GM23338 (cell line): ENCODE results near the gene DTNB. TPM values are rescaled to one million over a fixed set of nuclear protein-coding genes. Genes with fewer than 3 reads are reported as not detected.

Experiments
- ATAC-seq: fragments of 200-7000 bp; cut with Tn5 transposase; 3 replicates; pipeline ENCODE4 v1.9.1; 2020
- DNase-seq: peaks from one replicate; pipeline ENCODE4 v3.0.0-alpha.2; 2015; ENCODE audit warnings: low spot score
- H2AFZ ChIP-seq: fragments of 200-600 bp; sonication (generic); 2 replicates; pipeline ENCODE4 v1.8.0; 2016; ENCODE audit warnings: antibody characterized with exemption, mild to moderate bottlenecking, moderate library complexity
- H3F3A ChIP-seq: fragments of 200-600 bp; sonication (generic); replicated peaks from 2 replicates; pipeline ENCODE4 v1.8.0; 2017; ENCODE audit warnings: antibody characterized with exemption, mixed run types, low read depth
- H3K27ac ChIP-seq: fragments of 200-600 bp; sonication (generic); 2 replicates; pipeline ENCODE4 v1.6.1; 2016; ENCODE audit warnings: low read depth
- H3K27me3 ChIP-seq: fragments of 200-600 bp; sonication (generic); 2 replicates; pipeline ENCODE4 v1.8.0; 2016; ENCODE audit warnings: mild to moderate bottlenecking, mixed run types, moderate library complexity; ENCODE audit not compliant: insufficient read depth
- H3K36me3 ChIP-seq: fragments of 200-600 bp; sonication (generic); 2 replicates; pipeline ENCODE4 v1.8.0; 2016; ENCODE audit warnings: mild to moderate bottlenecking; ENCODE audit not compliant: insufficient read depth
- H3K4me1 ChIP-seq: fragments of 200-600 bp; sonication (generic); 2 replicates; pipeline ENCODE4 v1.8.0; 2016; ENCODE audit warnings: mild to moderate bottlenecking, moderate library complexity; ENCODE audit not compliant: insufficient read depth
- H3K4me2 ChIP-seq: fragments of 200-600 bp; sonication (generic); 2 replicates; pipeline ENCODE4 v1.7.1; 2017; ENCODE audit warnings: mixed run types
- H3K4me3 ChIP-seq: fragments of 200-600 bp; sonication (generic); 2 replicates; pipeline ENCODE4 v1.6.1; 2016; ENCODE audit warnings: mixed run types
- H3K79me2 ChIP-seq: fragments of 200-600 bp; sonication (generic); replicated peaks from 2 replicates; pipeline ENCODE4 v1.8.0; 2017; ENCODE audit warnings: mild to moderate bottlenecking; ENCODE audit not compliant: insufficient read depth
- H3K9me2 ChIP-seq: fragments of 200-600 bp; sonication (generic); 2 replicates; pipeline ENCODE4 v1.8.0; 2017; ENCODE audit not compliant: insufficient read depth
- H4K20me1 ChIP-seq: fragments of 200-600 bp; sonication (generic); replicated peaks from 2 replicates; pipeline ENCODE4 v1.8.0; 2017; ENCODE audit warnings: mild to moderate bottlenecking; ENCODE audit not compliant: insufficient read depth
- H3K27ac Mint-ChIP-seq: 2 replicates; pipeline ENCODE4 v1.8.0; 2020; ENCODE audit warnings: inconsistent platforms, mild to moderate bottlenecking, moderate library complexity, mixed read lengths
- H3K27me3 Mint-ChIP-seq: 3 replicates; pipeline ENCODE4 v1.8.0; 2022; ENCODE audit warnings: low read depth, mild to moderate bottlenecking, moderate library complexity, mixed read lengths, inconsistent platforms; ENCODE audit not compliant: insufficient read depth, poor library complexity
- H3K36me3 Mint-ChIP-seq: 3 replicates; pipeline ENCODE4 v1.8.0; 2021; ENCODE audit warnings: low read depth, mild to moderate bottlenecking, inconsistent platforms, moderate library complexity, mixed read lengths
- H3K4me1 Mint-ChIP-seq: 3 replicates; pipeline ENCODE4 v1.8.0; 2020; ENCODE audit warnings: mild to moderate bottlenecking, inconsistent platforms, mixed read lengths
- H3K4me3 Mint-ChIP-seq: 3 replicates; pipeline ENCODE4 v1.8.0; 2021; ENCODE audit warnings: moderate library complexity, mild to moderate bottlenecking, inconsistent platforms, mixed read lengths
- H3K9me3 Mint-ChIP-seq: 3 replicates; pipeline ENCODE4 v1.8.0; 2020; ENCODE audit warnings: moderate library complexity, mild to moderate bottlenecking, inconsistent platforms, mixed read lengths
- CREB1 ChIP-seq: fragments of 250-450 bp; sonication (Bioruptor Pico); IDR thresholded peaks from 2 replicates; pipeline ENCODE4 v1.5.0; 2020; ENCODE audit warnings: low read depth, mild to moderate bottlenecking, moderate library complexity
- EZH2 ChIP-seq: fragments of 200-600 bp; sonication (generic); IDR thresholded peaks from one replicate; pipeline ENCODE4 v1.8.0; 2017; ENCODE audit warnings: antibody characterized with exemption, mild to moderate bottlenecking, low read depth; ENCODE audit not compliant: unreplicated experiment
- EZH2phosphoT487 ChIP-seq: fragments of 200-600 bp; sonication (generic); IDR thresholded peaks from one replicate; pipeline ENCODE4 v1.8.1; 2018; ENCODE audit warnings: antibody characterized with exemption; ENCODE audit not compliant: unreplicated experiment
- JUNB ChIP-seq: IDR thresholded peaks from one replicate; pipeline ENCODE4 v1.6.1; 2016; ENCODE audit warnings: antibody characterized with exemption; ENCODE audit not compliant: unreplicated experiment
- NANOG ChIP-seq: IDR thresholded peaks from 2 replicates; pipeline ENCODE4 v1.6.1; 2016; ENCODE audit warnings: antibody characterized with exemption, borderline replicate concordance
- POLR2AphosphoS5 ChIP-seq: IDR thresholded peaks from 2 replicates; pipeline ENCODE4 v1.6.1; 2016; ENCODE audit warnings: antibody characterized with exemption, low read depth
- STAT1 ChIP-seq: IDR thresholded peaks from one replicate; pipeline ENCODE4 v1.6.1; 2016; ENCODE audit warnings: antibody characterized with exemption; ENCODE audit not compliant: unreplicated experiment
- ZNF114 ChIP-seq: fragments of 250-450 bp; sonication (Bioruptor Pico); IDR thresholded peaks from 2 replicates; pipeline ENCODE4 v1.5.0; 2020; ENCODE audit warnings: mild to moderate bottlenecking, moderate library complexity
- ZNF331 ChIP-seq: fragments of 250-450 bp; sonication (Bioruptor Pico); IDR thresholded peaks from 2 replicates; pipeline ENCODE4 v1.5.0; 2020; ENCODE audit warnings: low read depth, mild to moderate bottlenecking, moderate library complexity
- polyA plus RNA-seq: library from polyadenylated mRNA; unstranded; fragments of >200 nt; fragmentation: Nextera tagmentation; extraction: Ambion mirVana; gene quantifications from 2 replicates; pipeline ENCODE4 v1.2.1, GENCODE V29; 2016
- total RNA-seq: library from RNA; depleted of rRNA; stranded (reverse); fragments of >200 nt; shearing (Covaris generic); gene quantifications from 2 replicates; pipeline ENCODE4 v1.2.3, GENCODE V29; 2014
- TF ChIP-seq, protein P1 (sequence below), 2 experiments: fragments of 200-600 bp in 1 of 2; sonication (generic) in 1 of 2; conservative IDR thresholded peaks; 2 replicates each; pipeline versions ENCODE4 v1.5.1 to v1.6.1; 2016 to 2017; ENCODE audit warnings: antibody characterized with exemption in 2 of 2, low read depth in 2 of 2, mild to moderate bottlenecking in 2 of 2, moderate library complexity in 1 of 2
- TF ChIP-seq, protein P2 (sequence below): IDR thresholded peaks from 2 replicates; pipeline ENCODE4 v1.6.1; 2016; ENCODE audit warnings: antibody characterized with exemption
- TF ChIP-seq, protein P3 (sequence below): IDR thresholded peaks from one replicate; pipeline ENCODE4 v1.6.1; 2018; ENCODE audit warnings: antibody characterized with exemption; ENCODE audit not compliant: unreplicated experiment

The DTNB gene
- total and polyA plus RNA-seq, 2 experiments from 2014 or later: 22.1 to 29.4 TPM

DNA sequence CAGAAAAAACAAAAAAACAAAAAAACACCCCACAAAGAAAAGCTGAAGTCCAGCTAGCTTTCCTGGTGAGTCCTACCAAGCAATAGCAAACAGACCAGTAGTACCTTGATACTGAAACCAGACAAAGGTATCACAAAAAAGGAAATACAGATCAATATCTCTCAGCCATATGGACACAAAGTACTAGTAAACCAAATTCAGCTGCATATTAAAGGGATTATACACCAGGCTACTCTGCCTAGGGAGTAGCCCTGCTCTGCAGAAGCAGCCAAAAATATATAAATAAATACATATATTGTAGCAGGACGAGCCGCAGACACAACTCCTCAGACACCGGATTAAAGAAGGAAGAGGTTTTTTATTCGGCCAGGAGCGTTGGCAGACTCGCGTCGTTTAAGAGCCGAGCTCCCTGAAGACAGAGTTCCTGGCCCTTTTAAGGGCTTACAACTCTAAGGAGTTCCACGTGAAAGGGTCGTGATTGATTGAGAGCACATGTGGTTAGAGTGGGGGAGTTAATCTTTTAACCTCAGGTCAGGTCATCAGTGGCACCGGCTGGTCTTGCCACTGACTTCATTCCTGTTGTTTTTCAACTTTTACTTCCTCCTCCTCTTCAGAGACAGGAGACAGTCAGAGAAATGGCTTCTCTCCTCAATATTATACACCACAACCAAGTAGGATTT is 38.4 kb upstream of the DTNB start (continued):
- TF ChIP-seq, protein P1, sequence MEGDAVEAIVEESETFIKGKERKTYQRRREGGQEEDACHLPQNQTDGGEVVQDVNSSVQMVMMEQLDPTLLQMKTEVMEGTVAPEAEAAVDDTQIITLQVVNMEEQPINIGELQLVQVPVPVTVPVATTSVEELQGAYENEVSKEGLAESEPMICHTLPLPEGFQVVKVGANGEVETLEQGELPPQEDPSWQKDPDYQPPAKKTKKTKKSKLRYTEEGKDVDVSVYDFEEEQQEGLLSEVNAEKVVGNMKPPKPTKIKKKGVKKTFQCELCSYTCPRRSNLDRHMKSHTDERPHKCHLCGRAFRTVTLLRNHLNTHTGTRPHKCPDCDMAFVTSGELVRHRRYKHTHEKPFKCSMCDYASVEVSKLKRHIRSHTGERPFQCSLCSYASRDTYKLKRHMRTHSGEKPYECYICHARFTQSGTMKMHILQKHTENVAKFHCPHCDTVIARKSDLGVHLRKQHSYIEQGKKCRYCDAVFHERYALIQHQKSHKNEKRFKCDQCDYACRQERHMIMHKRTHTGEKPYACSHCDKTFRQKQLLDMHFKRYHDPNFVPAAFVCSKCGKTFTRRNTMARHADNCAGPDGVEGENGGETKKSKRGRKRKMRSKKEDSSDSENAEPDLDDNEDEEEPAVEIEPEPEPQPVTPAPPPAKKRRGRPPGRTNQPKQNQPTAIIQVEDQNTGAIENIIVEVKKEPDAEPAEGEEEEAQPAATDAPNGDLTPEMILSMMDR (conservative IDR thresholded peaks at IDR 0.05; ENCODE audit: low read depth in 2 of 2): no peak
- TF ChIP-seq ZNF114 (CRISPR knock-in tag): no peak
- TF ChIP-seq JUNB: no peak
- no peak for TF ChIP-seq POLR2AphosphoS5
- no peak for TF ChIP-seq EZH2phosphoT487
- TF ChIP-seq NANOG: no peak
- TF ChIP-seq EZH2: no peak

DNA sequence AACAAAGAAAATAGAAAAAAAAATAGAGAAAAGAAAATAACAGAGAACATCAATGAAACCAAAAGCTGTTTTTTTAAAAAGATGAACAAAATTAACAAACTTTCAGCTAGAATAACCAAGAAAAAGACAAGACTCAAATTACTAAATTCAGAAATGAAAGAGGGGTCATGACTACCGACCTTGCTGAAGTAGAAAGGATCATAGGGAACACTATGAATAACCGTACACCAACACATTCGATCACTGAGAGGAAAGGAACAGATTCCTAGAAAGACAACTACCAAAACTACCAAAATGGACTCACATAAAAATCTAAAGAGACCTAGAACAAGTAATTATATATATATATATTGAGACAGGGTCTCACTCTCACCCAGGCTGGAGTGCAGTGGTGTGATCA is 37.4 kb upstream of the DTNB start:
- H3K4me2 ChIP-seq: no peak overlapping the region
- no peaks in the 10 kb centered on the region for H4K20me1 ChIP-seq
- no peak for ATAC-seq
- Mint-ChIP-seq H3K36me3 (0 out of 3 replicates have a peak, but pooled peaks cover 3% of the 10 kb centered on the region), H3K27me3 (peaks cover 5% of the 10 kb centered on the region), H3K9me3 (peaks cover 5% of the 10 kb centered on the region; the same call in 1 of the 3 replicates), H3K4me3 (no peak overlapping the region), H3K27ac (no peak overlapping the region), H3K4me1 (no peaks in the 10 kb centered on the region; the same call in 2 of the 3 replicates)
- no peak overlapping the region for H3K27ac ChIP-seq
- no peaks in the 10 kb centered on the region for H3K36me3 ChIP-seq
- H3F3A ChIP-seq: no peaks in the 10 kb centered on the region
- no peak for DNase-seq
- H3K4me3 ChIP-seq: no peak overlapping the region
- no peaks in the 10 kb centered on the region for H3K4me1 ChIP-seq
- no peaks in the 10 kb centered on the region for H3K27me3 ChIP-seq
- peak overlapping the region; percentile 59; the same call in 1 of the 2 replicates for H2AFZ ChIP-seq
- no peaks in the 10 kb centered on the region for H3K79me2 ChIP-seq
- no peaks in the 10 kb centered on the region for H3K9me2 ChIP-seq
- TF ChIP-seq ZNF114 (CRISPR knock-in tag) (no peak), EZH2phosphoT487 (no peak), EZH2 (no peak), CREB1 (CRISPR knock-in tag) (no peak), NANOG (no peak), ZNF331 (CRISPR knock-in tag) (no peak), POLR2AphosphoS5 (no peak), JUNB (no peak), STAT1 (no peak)
- TF ChIP-seq, protein P1 (conservative IDR thresholded peaks at IDR 0.05; ENCODE audit: low read depth in 2 of 2): no peak
- TF ChIP-seq, protein P2, sequence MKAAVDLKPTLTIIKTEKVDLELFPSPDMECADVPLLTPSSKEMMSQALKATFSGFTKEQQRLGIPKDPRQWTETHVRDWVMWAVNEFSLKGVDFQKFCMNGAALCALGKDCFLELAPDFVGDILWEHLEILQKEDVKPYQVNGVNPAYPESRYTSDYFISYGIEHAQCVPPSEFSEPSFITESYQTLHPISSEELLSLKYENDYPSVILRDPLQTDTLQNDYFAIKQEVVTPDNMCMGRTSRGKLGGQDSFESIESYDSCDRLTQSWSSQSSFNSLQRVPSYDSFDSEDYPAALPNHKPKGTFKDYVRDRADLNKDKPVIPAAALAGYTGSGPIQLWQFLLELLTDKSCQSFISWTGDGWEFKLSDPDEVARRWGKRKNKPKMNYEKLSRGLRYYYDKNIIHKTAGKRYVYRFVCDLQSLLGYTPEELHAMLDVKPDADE: no peak
- TF ChIP-seq, protein P3, sequence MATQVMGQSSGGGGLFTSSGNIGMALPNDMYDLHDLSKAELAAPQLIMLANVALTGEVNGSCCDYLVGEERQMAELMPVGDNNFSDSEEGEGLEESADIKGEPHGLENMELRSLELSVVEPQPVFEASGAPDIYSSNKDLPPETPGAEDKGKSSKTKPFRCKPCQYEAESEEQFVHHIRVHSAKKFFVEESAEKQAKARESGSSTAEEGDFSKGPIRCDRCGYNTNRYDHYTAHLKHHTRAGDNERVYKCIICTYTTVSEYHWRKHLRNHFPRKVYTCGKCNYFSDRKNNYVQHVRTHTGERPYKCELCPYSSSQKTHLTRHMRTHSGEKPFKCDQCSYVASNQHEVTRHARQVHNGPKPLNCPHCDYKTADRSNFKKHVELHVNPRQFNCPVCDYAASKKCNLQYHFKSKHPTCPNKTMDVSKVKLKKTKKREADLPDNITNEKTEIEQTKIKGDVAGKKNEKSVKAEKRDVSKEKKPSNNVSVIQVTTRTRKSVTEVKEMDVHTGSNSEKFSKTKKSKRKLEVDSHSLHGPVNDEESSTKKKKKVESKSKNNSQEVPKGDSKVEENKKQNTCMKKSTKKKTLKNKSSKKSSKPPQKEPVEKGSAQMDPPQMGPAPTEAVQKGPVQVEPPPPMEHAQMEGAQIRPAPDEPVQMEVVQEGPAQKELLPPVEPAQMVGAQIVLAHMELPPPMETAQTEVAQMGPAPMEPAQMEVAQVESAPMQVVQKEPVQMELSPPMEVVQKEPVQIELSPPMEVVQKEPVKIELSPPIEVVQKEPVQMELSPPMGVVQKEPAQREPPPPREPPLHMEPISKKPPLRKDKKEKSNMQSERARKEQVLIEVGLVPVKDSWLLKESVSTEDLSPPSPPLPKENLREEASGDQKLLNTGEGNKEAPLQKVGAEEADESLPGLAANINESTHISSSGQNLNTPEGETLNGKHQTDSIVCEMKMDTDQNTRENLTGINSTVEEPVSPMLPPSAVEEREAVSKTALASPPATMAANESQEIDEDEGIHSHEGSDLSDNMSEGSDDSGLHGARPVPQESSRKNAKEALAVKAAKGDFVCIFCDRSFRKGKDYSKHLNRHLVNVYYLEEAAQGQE: no peak
